OCI-LY1 (cell line): ENCODE data around the gene BRD3OS.

Experiments
- EZH2 ChIP-seq: fragments of 200-600 bp; sonication (generic), shearing (Covaris generic); IDR thresholded peaks from 2 replicates; pipeline ENCODE4 v1.8.0; 2017; ENCODE audit warnings: borderline replicate concordance, mixed run types, mild to moderate bottlenecking, antibody characterized with exemption, low read length, moderate library complexity, mixed read lengths
- TF ChIP-seq, protein P1 (sequence below): fragments of 200-600 bp; sonication (generic), shearing (Covaris generic); IDR thresholded peaks from 2 replicates; pipeline ENCODE4 v1.5.1; 2017; ENCODE audit warnings: mild to moderate bottlenecking, antibody characterized with exemption, low read length, moderate library complexity, mixed read lengths

DNA sequence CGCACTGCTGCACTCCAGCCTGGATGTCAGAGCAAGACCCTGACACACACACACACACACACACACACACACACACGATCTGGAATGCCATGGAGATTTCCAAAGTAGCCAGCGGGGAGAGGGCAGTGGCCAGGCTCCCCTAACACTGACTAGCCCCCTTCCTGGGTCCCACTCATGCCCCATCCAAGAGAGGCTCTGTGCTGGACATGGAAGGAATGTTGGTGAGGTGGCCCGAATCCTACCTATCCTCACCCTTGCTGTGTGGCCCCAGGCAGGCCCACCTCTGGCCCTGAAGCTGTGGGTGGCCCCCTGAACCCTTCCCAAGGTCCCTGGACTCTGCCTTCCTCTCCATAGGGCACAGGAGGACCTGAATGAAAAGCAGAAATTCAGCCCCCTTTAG, 35.3 kb downstream of the BRD3OS start:
- TF ChIP-seq, protein P1, sequence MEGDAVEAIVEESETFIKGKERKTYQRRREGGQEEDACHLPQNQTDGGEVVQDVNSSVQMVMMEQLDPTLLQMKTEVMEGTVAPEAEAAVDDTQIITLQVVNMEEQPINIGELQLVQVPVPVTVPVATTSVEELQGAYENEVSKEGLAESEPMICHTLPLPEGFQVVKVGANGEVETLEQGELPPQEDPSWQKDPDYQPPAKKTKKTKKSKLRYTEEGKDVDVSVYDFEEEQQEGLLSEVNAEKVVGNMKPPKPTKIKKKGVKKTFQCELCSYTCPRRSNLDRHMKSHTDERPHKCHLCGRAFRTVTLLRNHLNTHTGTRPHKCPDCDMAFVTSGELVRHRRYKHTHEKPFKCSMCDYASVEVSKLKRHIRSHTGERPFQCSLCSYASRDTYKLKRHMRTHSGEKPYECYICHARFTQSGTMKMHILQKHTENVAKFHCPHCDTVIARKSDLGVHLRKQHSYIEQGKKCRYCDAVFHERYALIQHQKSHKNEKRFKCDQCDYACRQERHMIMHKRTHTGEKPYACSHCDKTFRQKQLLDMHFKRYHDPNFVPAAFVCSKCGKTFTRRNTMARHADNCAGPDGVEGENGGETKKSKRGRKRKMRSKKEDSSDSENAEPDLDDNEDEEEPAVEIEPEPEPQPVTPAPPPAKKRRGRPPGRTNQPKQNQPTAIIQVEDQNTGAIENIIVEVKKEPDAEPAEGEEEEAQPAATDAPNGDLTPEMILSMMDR: no peak
- no peak for TF ChIP-seq EZH2
